Central memory CD8-positive, alpha-beta T cell (primary cell): ENCODE measurements around the gene KIF1C.

Source experiments
- ATAC-seq: fragments of 150-1000 bp; cut with Tn5 transposase; replicated peaks from 2 replicates; pipeline ENCODE4 v1.10.0; 2022; ENCODE audit warnings: mild to moderate bottlenecking, moderate FRiP score, moderate number of reproducible peaks; ENCODE audit not compliant: poor library complexity, severe bottlenecking; ENCODE audit errors: extremely low read depth
- DNase-seq, 2 donors: peaks; one replicate each; pipeline ENCODE4 v3.0.0; 2021; ENCODE audit warnings: low spot score in 2 of 2
- H3K27ac Mint-ChIP-seq: one replicate; pipeline ENCODE4 v1.8.0; 2022; ENCODE audit warnings: low read depth, mild to moderate bottlenecking, moderate library complexity, mixed read lengths
- H3K27me3 Mint-ChIP-seq: one replicate; pipeline ENCODE4 v1.8.0; 2022; ENCODE audit warnings: mixed read lengths
- H3K36me3 Mint-ChIP-seq: one replicate; pipeline ENCODE4 v1.8.0; 2022; ENCODE audit warnings: mild to moderate bottlenecking, moderate library complexity, mixed read lengths; ENCODE audit not compliant: insufficient read depth
- H3K4me1 Mint-ChIP-seq: one replicate; pipeline ENCODE4 v1.8.0; 2022; ENCODE audit warnings: mixed read lengths
- H3K4me3 Mint-ChIP-seq: one replicate; pipeline ENCODE4 v1.8.0; 2022; ENCODE audit warnings: mild to moderate bottlenecking, moderate library complexity, mixed read lengths
- H3K9me3 Mint-ChIP-seq: one replicate; pipeline ENCODE4 v1.8.0; 2022; ENCODE audit warnings: mixed read lengths

Gene KIF1C

GRCh38 chr17:4972752-4973151 is 25.0 kb upstream of the KIF1C start:
- no peak overlapping the region for H3K27ac Mint-ChIP-seq
- peaks cover 33% of the 10 kb centered on the region for H3K36me3 Mint-ChIP-seq
- H3K27me3 Mint-ChIP-seq, result no peaks in the 10 kb centered on the region
- H3K4me1 Mint-ChIP-seq, result peaks cover 11% of the 10 kb centered on the region
- H3K4me3 Mint-ChIP-seq, result no peak overlapping the region
- DNase-seq (no peak), ATAC-seq (no peak)
- H3K9me3 Mint-ChIP-seq, result no peaks in the 10 kb centered on the region

DNA sequence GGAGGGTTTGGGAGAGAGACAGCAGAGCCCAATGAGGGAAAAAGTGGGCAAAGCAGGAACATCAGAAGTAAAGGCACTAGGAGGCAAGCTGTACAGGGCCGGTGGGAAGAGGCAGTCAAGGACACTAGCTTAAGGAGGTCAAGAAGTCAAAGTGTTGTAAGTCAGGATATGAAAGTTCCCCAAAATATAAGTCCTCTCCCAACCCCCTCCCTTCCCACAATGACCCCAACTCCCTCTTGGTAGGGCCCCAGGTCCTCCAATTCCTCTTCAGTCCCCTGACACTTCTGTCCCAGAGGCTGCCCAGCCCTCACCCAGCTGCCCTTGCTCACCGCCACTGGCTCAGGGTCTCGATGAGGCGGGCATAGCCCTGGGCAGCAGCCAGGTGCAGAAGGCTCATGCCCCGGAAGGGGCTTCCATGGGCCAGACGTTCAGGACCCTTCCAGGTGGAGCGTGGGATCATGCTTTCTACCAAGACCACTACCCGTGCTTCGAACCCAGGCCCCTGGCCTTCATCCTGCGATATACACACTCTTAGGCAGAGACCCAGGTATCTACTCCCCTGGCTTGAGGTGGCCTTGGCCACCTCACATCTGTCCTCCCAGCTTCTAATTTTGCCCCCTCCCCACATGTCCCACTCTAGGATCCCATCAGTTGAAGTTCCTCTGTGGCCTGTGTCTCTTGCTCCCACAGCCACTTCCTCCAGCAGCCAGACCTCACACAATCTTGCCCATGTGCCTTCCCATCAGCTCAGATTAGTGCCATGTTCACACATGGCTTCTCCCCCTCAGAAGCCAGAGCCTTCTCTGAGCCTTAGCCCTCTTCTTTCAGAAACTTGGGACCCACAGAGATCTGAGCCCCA is 24.3 kb upstream of the KIF1C start:
- DNase-seq (no peak), ATAC-seq (no peak)
- Mint-ChIP-seq H3K4me1 (peaks cover 11% of the 10 kb centered on the region), H3K27me3 (no peaks in the 10 kb centered on the region), H3K4me3 (no peak overlapping the region), H3K27ac (no peak overlapping the region), H3K36me3 (peaks cover 33% of the 10 kb centered on the region), H3K9me3 (no peaks in the 10 kb centered on the region)

GRCh38 chr17:4974115-4974670 is 23.6 kb upstream of the KIF1C start:
- no peaks in the 10 kb centered on the region for H3K9me3 Mint-ChIP-seq
- DNase-seq, result no peak
- no peak overlapping the region for H3K27ac Mint-ChIP-seq
- H3K36me3 Mint-ChIP-seq, result peaks cover 33% of the 10 kb centered on the region
- H3K4me3 Mint-ChIP-seq, result no peak overlapping the region
- ATAC-seq, result no peak
- no peaks in the 10 kb centered on the region for H3K27me3 Mint-ChIP-seq
- peaks cover 11% of the 10 kb centered on the region for H3K4me1 Mint-ChIP-seq

- no peak for ATAC-seq
- DNase-seq, result no peak
- Mint-ChIP-seq H3K36me3 (peaks cover 32% of the 10 kb centered on the region), H3K27me3 (no peaks in the 10 kb centered on the region), H3K9me3 (no peaks in the 10 kb centered on the region), H3K4me3 (no peak overlapping the region), H3K27ac (peak overlapping the region; percentile 68), H3K4me1 (peaks cover 30% of the 10 kb centered on the region)
These were observed 19.0 kb upstream of the KIF1C start for GRCh38 chr17:4978726-4979125.

DNA sequence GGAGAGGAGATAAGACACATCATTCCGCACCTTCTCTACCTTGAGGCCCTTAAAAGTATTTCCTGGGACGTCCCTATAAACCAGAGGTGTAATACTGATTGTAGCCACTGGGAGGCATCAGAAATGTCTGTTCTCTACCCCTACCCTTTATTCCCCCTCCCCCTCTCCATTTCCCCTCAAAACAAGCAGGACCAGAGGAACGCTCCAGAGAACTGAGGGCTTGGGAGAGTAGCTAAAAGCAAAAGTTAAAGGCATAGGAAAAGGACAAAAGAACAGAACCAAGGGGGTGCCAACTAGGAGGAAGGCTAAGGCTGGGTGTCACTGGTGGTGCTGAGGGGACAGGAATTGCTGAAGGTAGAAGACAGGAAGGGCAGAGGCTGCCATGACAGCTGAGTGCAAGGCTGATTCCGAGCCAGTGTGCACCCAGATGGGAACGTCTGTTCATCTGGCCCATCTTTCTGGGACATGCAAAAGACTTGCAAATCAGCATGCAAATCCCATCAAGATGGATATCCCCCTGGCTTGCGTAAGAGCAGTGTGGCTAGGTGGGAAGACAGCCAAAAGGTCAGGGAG is 17.0 kb upstream of the KIF1C start:
- no peaks in the 10 kb centered on the region for H3K9me3 Mint-ChIP-seq
- H3K27ac Mint-ChIP-seq, result peak overlapping the region; percentile 40
- peaks cover 25% of the 10 kb centered on the region for H3K36me3 Mint-ChIP-seq

DNA sequence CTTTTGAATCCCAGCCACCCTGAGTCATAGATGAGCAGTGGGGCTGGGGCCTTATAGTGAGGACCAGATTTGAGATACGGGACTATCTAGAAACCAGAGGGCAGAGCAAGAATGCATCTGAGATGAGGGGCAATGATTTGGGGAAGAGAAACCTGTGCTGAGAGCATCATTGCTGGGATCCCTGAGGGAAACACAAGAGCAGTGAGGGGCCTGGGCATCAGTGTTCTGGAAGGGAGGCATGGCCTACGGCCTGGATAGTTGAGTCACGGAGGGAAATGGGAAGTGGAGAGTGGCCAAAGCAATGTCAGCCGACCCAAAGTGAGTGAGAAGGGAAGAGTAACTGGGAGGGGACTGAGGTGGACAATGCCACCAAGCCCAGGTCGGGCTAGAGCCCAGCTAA is 15.4 kb upstream of the KIF1C start:
- peaks cover 19% of the 10 kb centered on the region for H3K36me3 Mint-ChIP-seq
- H3K27me3 Mint-ChIP-seq, result no peaks in the 10 kb centered on the region
- DNase-seq, result no peak
- no peak overlapping the region for H3K4me3 Mint-ChIP-seq
- no peak overlapping the region for H3K27ac Mint-ChIP-seq
- peaks cover 37% of the 10 kb centered on the region for H3K4me1 Mint-ChIP-seq
- no peaks in the 10 kb centered on the region for H3K9me3 Mint-ChIP-seq
- ATAC-seq, result no peak

More for the DNA sequence above, 17.0 kb upstream of the KIF1C start:
- Mint-ChIP-seq H3K4me1 (peaks cover 24% of the 10 kb centered on the region), H3K4me3 (no peak overlapping the region), H3K27me3 (no peaks in the 10 kb centered on the region)
- ATAC-seq (no peak), DNase-seq (peak in 1 of 2 donors; percentile 41)

GRCh38 chr17:4986403-4986802 is 11.3 kb upstream of the KIF1C start:
- Mint-ChIP-seq H3K36me3 (peaks cover 9% of the 10 kb centered on the region), H3K9me3 (no peaks in the 10 kb centered on the region), H3K4me1 (peaks cover 49% of the 10 kb centered on the region), H3K27ac (peak overlapping the region; percentile 88), H3K27me3 (no peaks in the 10 kb centered on the region), H3K4me3 (peak overlapping the region; percentile 91)
- DNase-seq (no peak), ATAC-seq (no peak)

GRCh38 chr17:4986951-4987766 is 10.6 kb upstream of the KIF1C start, which contains the start of gene CAMTA2:
TSS of gene CAMTA2 (minus strand) at chr17:4987675. CDS start at chr17:4986222, 1,453 bp downstream.
- ATAC-seq, result peak; percentile 90
- Mint-ChIP-seq H3K27ac (peak within 1 kb of the TSS; percentile 88), H3K4me3 (peak within 1 kb of the TSS; percentile 91), H3K9me3 (no peaks in the 10 kb centered on the region), H3K4me1 (peaks cover 43% of the 10 kb centered on the region), H3K36me3 (peaks cover 8% of the 10 kb centered on the region), H3K27me3 (no peaks in the 10 kb centered on the region)
- DNase-seq, result peak; percentile 69 to 72

GRCh38 chr17:4987767-4988567 is 9.8 kb upstream of the KIF1C start:
- Mint-ChIP-seq H3K9me3 (no peaks in the 10 kb centered on the region), H3K27ac (peak overlapping the region; percentile 88), H3K4me1 (peaks cover 39% of the 10 kb centered on the region), H3K4me3 (peak overlapping the region; percentile 91), H3K36me3 (peaks cover 5% of the 10 kb centered on the region), H3K27me3 (no peaks in the 10 kb centered on the region)
- DNase-seq (peak in 1 of 2 donors; percentile 16), ATAC-seq (peak; percentile 12)

- H3K27me3 Mint-ChIP-seq, result no peaks in the 10 kb centered on the region
- H3K36me3 Mint-ChIP-seq, result peaks cover 8% of the 10 kb centered on the region
- no peak overlapping the region for H3K27ac Mint-ChIP-seq
- no peak for DNase-seq
- no peaks in the 10 kb centered on the region for H3K9me3 Mint-ChIP-seq
- H3K4me1 Mint-ChIP-seq, result peaks cover 30% of the 10 kb centered on the region
- H3K4me3 Mint-ChIP-seq, result no peak overlapping the region
- ATAC-seq, result no peak
These were observed 3.6 kb upstream of the KIF1C start for GRCh38 chr17:4994081-4994595.

DNA sequence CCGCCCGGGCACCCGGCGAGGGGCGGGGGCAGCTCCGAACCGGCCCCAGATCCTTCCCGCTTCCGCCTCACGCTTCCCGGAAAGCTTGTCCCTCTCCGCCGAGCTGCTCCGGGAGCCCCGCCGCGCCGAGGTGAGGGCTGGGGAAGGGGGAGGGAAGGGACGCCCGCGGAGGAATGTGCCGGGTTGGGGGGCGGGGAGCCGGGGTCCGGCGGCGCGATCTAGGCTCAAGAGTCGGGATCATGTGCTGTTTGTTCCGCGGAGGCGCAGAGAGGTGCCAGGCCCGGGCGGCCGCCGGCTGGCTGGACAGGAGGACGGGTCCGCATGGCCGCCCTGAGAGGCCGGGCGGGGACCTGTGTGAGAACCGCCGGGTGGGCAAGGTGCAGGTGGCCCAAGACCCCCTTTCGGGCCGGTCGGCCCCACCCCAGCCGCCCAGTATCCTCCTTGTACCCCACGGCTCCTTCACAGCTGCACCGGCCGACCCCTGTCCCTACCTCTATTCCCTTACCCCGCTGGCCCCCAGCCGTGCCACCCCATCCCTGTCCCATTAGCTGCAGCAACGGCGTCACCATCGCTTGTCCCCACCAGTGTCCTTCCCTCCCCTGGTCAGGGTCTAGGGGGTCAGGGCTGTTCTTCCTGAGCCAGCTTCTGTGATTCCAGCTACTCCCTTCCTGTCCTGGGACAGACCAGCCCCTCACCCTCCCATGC is 429 bp downstream of the KIF1C start:
- H3K4me1 Mint-ChIP-seq, result peaks cover 39% of the 10 kb centered on the region
- peak overlapping the region; percentile 82 for H3K27ac Mint-ChIP-seq
- H3K9me3 Mint-ChIP-seq, result no peaks in the 10 kb centered on the region
- peaks cover 17% of the 10 kb centered on the region for H3K36me3 Mint-ChIP-seq
- ATAC-seq (no peak), DNase-seq (no peak)
- peak overlapping the region; percentile 86 for H3K4me3 Mint-ChIP-seq
- H3K27me3 Mint-ChIP-seq, result no peaks in the 10 kb centered on the region
